CD4-positive, alpha-beta T cell (primary cell): ENCODE measurements around the gene GLRX3. TPM values are rescaled to one million over a fixed set of nuclear protein-coding genes. Genes with fewer than 3 reads are reported as not detected.
"Not testable (repeated sequence)": the region's sequence is repeated elsewhere in the genome, so short reads cannot be mapped to it uniquely, and the experiment has no call there.

ENCODE experiments used
- ATAC-seq: fragments of 200-7000 bp; cut with Tn5 transposase; one replicate; pipeline ENCODE4 v1.10.0; 2022; ENCODE audit warnings: mild to moderate bottlenecking; ENCODE audit not compliant: poor library complexity
- CTCF ChIA-PET: fragments of 350-600 bp; sonication (Branson Sonifier 250); formaldehyde crosslinking; loops from one replicate; lab custom pipeline; 2021; ENCODE audit warnings: antibody characterized with exemption, inconsistent platforms; lab: Charles Lee
- POLR2A ChIA-PET: fragments of 350-600 bp; sonication (Branson Sonifier 250); formaldehyde crosslinking; loops from one replicate; lab custom pipeline; 2021; ENCODE audit warnings: antibody characterized with exemption, inconsistent platforms; lab: Charles Lee
- DNase-seq, 14 experiments: peaks; one replicate each; pipeline ENCODE4 v3.0.0-alpha.2; 2013 to 2020; ENCODE audit warnings: mixed read lengths in 2 of 14
- H3K27ac ChIP-seq, 2 donors: one replicate each; pipeline versions ENCODE4 v1.5.1 to v1.7.0; 2013; ENCODE audit warnings: low read length in 2 of 2, low read depth in 1 of 2, mild to moderate bottlenecking in 1 of 2
- H3K27me3 ChIP-seq, 2 experiments: 1 replicate in 1 of 2; 2 replicates in 1 of 2; pipeline versions ENCODE4 v1.6.1 to v1.7.0; 2013; ENCODE audit warnings: low read length in 2 of 2, control low read depth in 1 of 2, mild to moderate bottlenecking in 1 of 2, moderate library complexity in 1 of 2; ENCODE audit not compliant: insufficient read depth in 2 of 2, control insufficient read depth in 1 of 2
- H3K36me3 ChIP-seq: one replicate; pipeline ENCODE4 v1.6.1; 2013; ENCODE audit warnings: low read length, control low read depth; ENCODE audit not compliant: insufficient read depth
- H3K4me1 ChIP-seq: one replicate; pipeline ENCODE4 v1.6.1; 2013; ENCODE audit warnings: low read length, control low read depth; ENCODE audit not compliant: insufficient read depth
- H3K4me3 ChIP-seq: one replicate; pipeline ENCODE4 v1.5.1; 2013; ENCODE audit warnings: mild to moderate bottlenecking, low read length, moderate library complexity
- H3K9me3 ChIP-seq, 2 experiments: 1 replicate in 1 of 2; 2 replicates in 1 of 2; pipeline versions ENCODE4 v1.6.1 to v1.7.0; 2013; ENCODE audit warnings: low read length in 2 of 2, mild to moderate bottlenecking in 2 of 2, control low read depth in 1 of 2, moderate library complexity in 1 of 2; ENCODE audit not compliant: control insufficient read depth in 1 of 2, insufficient read depth in 1 of 2
- H3K27ac Mint-ChIP-seq: one replicate; pipeline ENCODE4 v1.8.0; 2020; ENCODE audit warnings: mixed read lengths
- H3K27me3 Mint-ChIP-seq: one replicate; pipeline ENCODE4 v1.8.0; 2021; ENCODE audit warnings: mixed read lengths
- H3K36me3 Mint-ChIP-seq: one replicate; pipeline ENCODE4 v1.8.0; 2021; ENCODE audit warnings: low read depth, mixed read lengths
- H3K4me1 Mint-ChIP-seq: one replicate; pipeline ENCODE4 v1.8.0; 2021; ENCODE audit warnings: low read depth, mixed read lengths
- H3K4me3 Mint-ChIP-seq: one replicate; pipeline ENCODE4 v1.8.0; 2020; ENCODE audit warnings: mild to moderate bottlenecking, mixed read lengths
- H3K9me3 Mint-ChIP-seq: one replicate; pipeline ENCODE4 v1.8.0; 2020; ENCODE audit warnings: mixed read lengths
- CTCF ChIP-seq: fragments of 200-600 bp; IDR thresholded peaks from one replicate; pipeline ENCODE4 v1.8.0; 2022; ENCODE audit warnings: antibody characterized with exemption, mild to moderate bottlenecking
- intact Hi-C, 2 experiments: fragments of 100-400 bp; cut with DNase I in 1 of 2; cut with micrococcal nuclease in 1 of 2; formaldehyde crosslinking; loops; one replicate each; pipeline versions ENCODE4 v1.15.1 to v1.9.0; 2023 to 2025; cut with DNase I, micrococcal nuclease
- total RNA-seq, 174 experiments: library from RNA in 2 of 174; stranded (reverse) in 2 of 174; gene quantifications; one replicate each; pipeline ENCODE4 v1.2.3 and lab custom pipeline; 2021 to 2026

Gene GLRX3
- total RNA-seq, 2 experiments from 2014 or later = 25.4 to 29.7 TPM

DNA sequence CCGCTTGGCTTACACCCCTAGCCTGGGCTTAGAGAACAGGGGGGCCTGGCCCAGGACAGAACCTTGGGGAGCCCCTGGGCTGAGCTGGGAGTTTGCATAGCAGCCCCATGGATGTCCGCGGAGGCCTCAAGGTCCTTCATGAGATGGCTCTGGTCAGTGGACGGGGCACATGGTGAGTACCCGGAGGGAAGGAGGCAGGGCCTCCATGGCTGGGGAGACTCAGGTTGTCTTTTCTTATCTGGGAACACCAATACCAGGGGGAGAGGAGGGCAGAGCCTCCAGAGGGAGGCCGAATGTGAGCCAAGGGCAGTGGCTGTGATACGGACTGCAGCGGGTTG lies 64.8 kb downstream of the GLRX3 start:
- ChIA-PET CTCF (no interaction called here), POLR2A (no interaction called here)
- H3K27ac Mint-ChIP-seq = no peak overlapping the region
- H3K36me3 ChIP-seq = no peaks in the 10 kb centered on the region
- intact Hi-C loops = no loop called here
- H3K27me3 ChIP-seq = no peaks in the 10 kb centered on the region
- no peak for TF ChIP-seq CTCF
- no peaks in the 10 kb centered on the region for H3K9me3 ChIP-seq
- DNase-seq (no peak), ATAC-seq (no peak)
- H3K27me3 Mint-ChIP-seq = no peaks in the 10 kb centered on the region
- H3K4me3 Mint-ChIP-seq = no peak overlapping the region
- H3K4me1 Mint-ChIP-seq = no peaks in the 10 kb centered on the region
- H3K36me3 Mint-ChIP-seq = no peaks in the 10 kb centered on the region
- H3K4me1 ChIP-seq = no peaks in the 10 kb centered on the region
- H3K4me3 ChIP-seq = no peak overlapping the region
- no peaks in the 10 kb centered on the region for H3K9me3 Mint-ChIP-seq
- no peak overlapping the region for H3K27ac ChIP-seq

GRCh38 chr10:130202150-130202549 lies 66.0 kb downstream of the GLRX3 start:
- POLR2A ChIA-PET = interaction anchor here (0.7 kb wide), 1 partner anchor 68 kb away, joined by 3 read pairs; no protein-coding TSS in a partner anchor
- H3K27ac ChIP-seq, DNase-seq, H3K4me3 Mint-ChIP-seq, H3K4me1 Mint-ChIP-seq, ATAC-seq, H3K9me3 ChIP-seq, H3K27ac Mint-ChIP-seq, H3K36me3 ChIP-seq, H3K27me3 ChIP-seq, H3K4me3 ChIP-seq, H3K27me3 Mint-ChIP-seq, H3K9me3 Mint-ChIP-seq, intact Hi-C loops, CTCF ChIA-PET, H3K36me3 Mint-ChIP-seq, H3K4me1 ChIP-seq: not testable (repeated sequence)

DNA sequence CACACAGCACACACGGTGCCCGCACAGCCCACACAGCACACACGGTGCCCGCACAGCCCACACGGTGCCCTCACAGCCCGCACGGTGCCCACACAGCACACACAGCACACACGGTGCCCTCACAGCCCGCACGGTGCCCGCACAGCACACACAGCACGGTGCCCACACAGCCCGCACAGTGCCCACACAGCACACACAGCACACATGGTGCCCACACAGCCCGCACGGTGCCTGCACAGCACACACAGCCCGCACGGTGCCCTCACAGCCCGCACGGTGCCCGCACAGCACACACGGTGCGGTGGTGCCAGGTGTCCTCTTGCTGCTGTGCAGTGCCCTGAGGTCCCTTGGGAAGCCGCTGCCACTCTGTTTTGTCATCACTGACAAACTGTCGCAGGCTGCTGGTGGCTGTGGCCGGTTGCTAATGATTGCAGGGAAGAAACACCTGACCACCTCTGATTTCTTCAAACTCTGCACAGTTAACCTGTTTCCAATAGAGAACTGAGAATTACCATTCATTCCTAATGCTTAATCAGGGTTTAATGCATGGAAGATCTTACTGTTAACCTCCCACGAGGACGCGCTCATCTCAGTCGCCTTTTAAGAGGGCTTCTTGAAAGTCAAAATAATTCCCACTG lies 66.9 kb downstream of the GLRX3 start:
- no peaks in the 10 kb centered on the region for H3K9me3 ChIP-seq
- no peak for TF ChIP-seq CTCF
- intact Hi-C loops = no loop called here

DNA sequence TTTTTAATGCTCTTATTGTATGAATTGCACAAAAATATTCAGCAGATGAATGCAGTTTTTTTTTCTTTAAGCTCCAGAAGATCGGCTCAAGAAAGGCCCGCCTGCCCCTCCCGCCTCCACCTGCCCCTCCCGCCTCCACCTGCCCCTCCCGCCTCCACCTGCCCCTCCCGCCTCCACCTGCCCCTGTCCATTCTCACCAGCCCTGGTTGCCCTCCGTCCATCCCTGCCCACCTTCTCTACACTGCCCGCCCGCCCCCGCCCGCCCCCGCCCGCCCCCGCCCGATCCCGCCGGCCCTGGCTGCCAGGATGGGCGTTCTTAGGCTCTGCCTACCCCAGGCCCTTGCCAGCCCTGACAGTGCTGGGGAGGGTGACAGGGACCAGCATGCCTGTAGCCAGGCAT lies 67.4 kb downstream of the GLRX3 start:
- no peaks in the 10 kb centered on the region for H3K27me3 Mint-ChIP-seq
- Histone ChIP-seq H3K36me3 (no peaks in the 10 kb centered on the region), H3K4me3 (no peak overlapping the region), H3K9me3 (no peaks in the 10 kb centered on the region), H3K4me1 (no peaks in the 10 kb centered on the region), H3K27me3 (no peaks in the 10 kb centered on the region), H3K27ac (no peak overlapping the region)
- CTCF ChIA-PET = no interaction called here
- H3K36me3 Mint-ChIP-seq = no peaks in the 10 kb centered on the region
- no peak overlapping the region for H3K4me3 Mint-ChIP-seq
- DNase-seq = no peak
- H3K4me1 Mint-ChIP-seq = no peaks in the 10 kb centered on the region
- intact Hi-C loops = no loop called here
- H3K27ac Mint-ChIP-seq = no peak overlapping the region
- POLR2A ChIA-PET = no interaction called here
- no peak for TF ChIP-seq CTCF
- no peak for ATAC-seq
- no peaks in the 10 kb centered on the region for H3K9me3 Mint-ChIP-seq

More for the DNA sequence above, 66.9 kb downstream of the GLRX3 start:
- ChIA-PET POLR2A (no interaction called here), CTCF (no interaction called here)
- no peaks in the 10 kb centered on the region for H3K4me1 Mint-ChIP-seq
- H3K9me3 Mint-ChIP-seq = no peaks in the 10 kb centered on the region
- Histone ChIP-seq H3K4me3 (no peak overlapping the region), H3K36me3 (no peaks in the 10 kb centered on the region), H3K4me1 (no peaks in the 10 kb centered on the region), H3K27ac (no peak overlapping the region), H3K27me3 (no peaks in the 10 kb centered on the region)
- no peak overlapping the region for H3K27ac Mint-ChIP-seq
- no peak for ATAC-seq
- no peaks in the 10 kb centered on the region for H3K27me3 Mint-ChIP-seq
- no peak overlapping the region for H3K4me3 Mint-ChIP-seq
- DNase-seq = no peak
- no peaks in the 10 kb centered on the region for H3K36me3 Mint-ChIP-seq
